GM20000 (cell line): Measurements from ENCODE around the gene PRKAG2.

ENCODE experiments used
- DNase-seq: peaks from one replicate; pipeline ENCODE4 v3.0.0; 2012; ENCODE audit warnings: low spot score
- TF ChIP-seq, protein P1 (sequence below): IDR thresholded peaks from 2 replicates; pipeline ENCODE4 v1.5.1; 2012; ENCODE audit warnings: mild to moderate bottlenecking, control low read depth; ENCODE audit errors: extremely low read depth, missing control alignments

PRKAG2 gene

DNA sequence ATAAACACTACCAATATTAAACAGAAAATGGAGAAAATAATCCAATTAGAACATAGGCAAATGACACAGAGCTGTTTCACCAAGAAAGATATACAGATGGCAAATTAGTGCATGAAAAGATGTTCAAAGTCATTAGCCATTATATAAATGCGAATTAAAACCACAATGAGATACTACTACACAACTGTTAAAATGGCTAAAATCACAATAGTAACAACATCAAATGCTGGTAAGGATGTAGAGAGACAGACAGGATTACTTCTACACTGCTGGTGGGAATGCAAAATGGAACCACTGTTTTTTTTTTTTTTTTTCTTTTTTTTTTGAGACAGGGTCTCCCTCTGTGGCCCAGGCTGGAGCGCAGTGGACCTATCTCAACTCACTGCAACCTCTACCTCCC lies 242.3 kb downstream of the PRKAG2 start:
- no peak for DNase-seq
- TF ChIP-seq, protein P1, sequence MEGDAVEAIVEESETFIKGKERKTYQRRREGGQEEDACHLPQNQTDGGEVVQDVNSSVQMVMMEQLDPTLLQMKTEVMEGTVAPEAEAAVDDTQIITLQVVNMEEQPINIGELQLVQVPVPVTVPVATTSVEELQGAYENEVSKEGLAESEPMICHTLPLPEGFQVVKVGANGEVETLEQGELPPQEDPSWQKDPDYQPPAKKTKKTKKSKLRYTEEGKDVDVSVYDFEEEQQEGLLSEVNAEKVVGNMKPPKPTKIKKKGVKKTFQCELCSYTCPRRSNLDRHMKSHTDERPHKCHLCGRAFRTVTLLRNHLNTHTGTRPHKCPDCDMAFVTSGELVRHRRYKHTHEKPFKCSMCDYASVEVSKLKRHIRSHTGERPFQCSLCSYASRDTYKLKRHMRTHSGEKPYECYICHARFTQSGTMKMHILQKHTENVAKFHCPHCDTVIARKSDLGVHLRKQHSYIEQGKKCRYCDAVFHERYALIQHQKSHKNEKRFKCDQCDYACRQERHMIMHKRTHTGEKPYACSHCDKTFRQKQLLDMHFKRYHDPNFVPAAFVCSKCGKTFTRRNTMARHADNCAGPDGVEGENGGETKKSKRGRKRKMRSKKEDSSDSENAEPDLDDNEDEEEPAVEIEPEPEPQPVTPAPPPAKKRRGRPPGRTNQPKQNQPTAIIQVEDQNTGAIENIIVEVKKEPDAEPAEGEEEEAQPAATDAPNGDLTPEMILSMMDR = no peak

- TF ChIP-seq, protein P1 = no peak
- DNase-seq = no peak
These were observed 243.5 kb downstream of the PRKAG2 start for GRCh38 chr7:151633516-151633812.

GRCh38 chr7:151632750-151633515 lies 244.0 kb downstream of the PRKAG2 start:
- TF ChIP-seq, protein P1 = no peak
- DNase-seq = peak; percentile 78

DNA sequence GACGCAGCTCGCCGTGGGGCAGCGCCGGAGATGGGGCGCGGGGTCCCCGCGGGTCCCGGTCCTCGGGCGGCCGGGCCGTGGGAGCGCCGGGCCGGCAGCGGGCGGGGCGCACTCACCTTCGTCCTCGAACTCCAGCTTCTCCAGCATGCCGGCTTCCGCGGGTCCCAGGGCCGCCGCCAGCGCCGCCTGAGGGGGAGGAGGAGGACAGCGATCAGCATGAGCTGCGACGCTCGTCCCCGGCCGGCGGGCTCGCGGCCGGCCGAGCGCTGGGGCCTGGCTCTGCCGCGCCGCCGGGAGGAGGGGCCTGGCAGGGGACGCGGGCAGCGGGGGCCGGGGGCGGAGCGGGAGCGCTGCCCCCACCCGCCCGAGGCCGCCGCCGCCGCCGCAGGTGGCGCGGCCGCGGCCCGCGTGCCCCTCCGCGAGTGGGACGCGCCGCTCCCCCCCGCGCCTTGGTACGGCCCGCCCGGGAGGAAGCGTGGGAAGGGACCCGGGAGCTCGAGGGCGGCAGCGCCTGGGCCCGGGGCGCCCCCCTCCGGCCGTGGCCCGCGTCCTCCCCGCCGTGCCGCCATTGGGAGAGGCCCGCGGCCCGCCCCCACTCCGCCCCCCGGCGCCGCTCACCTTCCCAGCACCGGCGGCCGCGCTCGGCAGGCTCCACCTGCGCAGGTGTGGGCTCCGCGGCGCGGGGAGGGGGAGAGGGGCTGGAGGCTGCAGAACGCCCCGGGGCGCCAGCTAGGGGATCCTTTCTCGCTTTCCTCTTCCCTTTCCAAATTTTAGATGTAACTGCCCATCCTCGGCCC lies 244.8 kb downstream of the PRKAG2 start:
- DNase-seq = peak; percentile 95

GRCh38 chr7:151631570-151631952 lies 245.4 kb downstream of the PRKAG2 start:
- DNase-seq = no peak
- TF ChIP-seq, protein P1 = no peak

More for the DNA sequence above, 244.8 kb downstream of the PRKAG2 start:
- TF ChIP-seq, protein P1 = peak; percentile 31

DNA sequence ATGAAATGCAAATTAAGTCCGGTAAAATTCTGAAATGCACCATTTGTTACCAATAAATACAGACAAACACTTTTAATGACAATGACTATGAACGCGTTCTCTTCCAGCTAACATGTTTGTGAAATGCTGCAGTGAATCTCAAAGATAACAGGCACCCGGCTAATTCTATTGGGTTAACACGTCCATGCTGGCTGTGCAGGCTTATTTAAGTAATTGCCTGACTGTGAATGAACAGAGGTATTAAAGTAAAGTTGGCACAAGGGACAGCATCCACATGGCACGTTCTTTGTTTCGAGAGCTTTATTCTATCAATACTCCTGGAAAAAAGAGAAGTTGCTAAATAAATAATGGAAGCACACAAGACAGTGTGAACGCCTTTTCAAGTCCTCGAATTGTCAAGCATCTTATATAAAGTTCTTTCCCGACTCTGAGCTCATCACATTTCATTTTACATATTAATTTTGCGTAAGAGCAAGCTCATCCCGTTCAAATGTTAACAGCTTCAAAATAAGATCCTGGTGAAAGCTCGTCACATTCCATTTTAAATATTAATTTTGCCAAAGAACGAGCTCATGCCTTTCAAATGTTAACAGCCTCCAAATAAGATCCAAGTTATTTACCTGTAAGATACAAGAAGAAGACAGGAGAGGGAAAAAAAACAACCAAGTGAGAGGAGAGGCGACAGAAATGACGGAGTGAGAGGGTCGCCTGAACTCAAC lies 245.9 kb downstream of the PRKAG2 start:
- TF ChIP-seq, protein P1 = no peak
- DNase-seq = no peak

DNA sequence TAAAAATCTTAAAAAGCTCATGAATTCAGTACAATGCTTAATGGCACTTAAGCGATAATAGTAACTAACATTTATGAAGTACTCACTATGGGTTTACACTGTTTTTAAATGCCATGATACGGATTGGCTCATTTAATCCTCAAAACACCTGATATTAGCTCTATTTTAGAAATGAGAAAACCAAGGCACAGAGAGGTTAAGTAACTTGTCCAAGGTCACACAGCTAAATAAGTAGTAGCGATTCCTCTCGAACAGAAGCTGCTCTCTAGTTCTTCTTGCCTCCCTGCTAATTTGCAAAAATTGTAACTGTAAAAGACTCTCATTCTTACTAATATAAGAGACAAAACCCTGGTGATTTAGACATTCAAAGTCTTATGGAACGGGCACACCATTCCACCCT lies 246.6 kb downstream of the PRKAG2 start:
- DNase-seq = no peak
- TF ChIP-seq, protein P1 = no peak
